DND-41 (cell line): ENCODE measurements around the gene SOAT2.

ENCODE experiments used
- ATAC-seq: fragments of 200-7000 bp; cut with Tn5 transposase; 3 replicates; pipeline ENCODE4 v1.9.1; 2021; ENCODE audit warnings: low read depth; ENCODE audit not compliant: insufficient read depth
- DNase-seq: peaks from one replicate; pipeline ENCODE4 v3.0.0-alpha.2; 2020
- H2AFZ ChIP-seq: 2 replicates; pipeline ENCODE4 v1.6.0; 2012; ENCODE audit warnings: low read depth, low read length
- H3K27ac ChIP-seq: 2 replicates; pipeline ENCODE4 v1.5.1; 2012; ENCODE audit warnings: low read length, inconsistent platforms
- H3K27me3 ChIP-seq: fragments of 200-600 bp; sonication (generic); 2 replicates; pipeline ENCODE4 v1.6.0; 2012; ENCODE audit warnings: low read length, mild to moderate bottlenecking, inconsistent platforms; ENCODE audit not compliant: insufficient read depth, poor library complexity
- H3K36me3 ChIP-seq: 2 replicates; pipeline ENCODE4 v1.5.1; 2012; ENCODE audit warnings: low read length, inconsistent platforms; ENCODE audit not compliant: insufficient read depth
- H3K4me1 ChIP-seq: 2 replicates; pipeline ENCODE4 v1.5.1; 2012; ENCODE audit warnings: mild to moderate bottlenecking, low read length; ENCODE audit not compliant: insufficient read depth
- H3K4me2 ChIP-seq: 2 replicates; pipeline ENCODE4 v1.6.0; 2012; ENCODE audit warnings: mild to moderate bottlenecking, moderate library complexity, low read length, inconsistent platforms; ENCODE audit not compliant: insufficient read depth
- H3K4me3 ChIP-seq, 2 experiments: fragments of 200-600 bp in 1 of 2; shearing (Covaris generic) in 1 of 2; 2 replicates each; pipeline ENCODE4 v1.5.1; 2012 to 2016; ENCODE audit warnings: inconsistent platforms in 2 of 2, low read length in 2 of 2, mild to moderate bottlenecking in 2 of 2, low read depth in 1 of 2, moderate library complexity in 1 of 2
- H3K79me2 ChIP-seq: 2 replicates; pipeline ENCODE4 v1.6.0; 2012; ENCODE audit warnings: low read length, inconsistent platforms; ENCODE audit not compliant: insufficient read depth
- H3K9ac ChIP-seq: 2 replicates; pipeline ENCODE4 v1.6.0; 2012; ENCODE audit warnings: low read depth, mild to moderate bottlenecking, inconsistent platforms, low read length, moderate library complexity
- H3K9me3 ChIP-seq: 2 replicates; pipeline ENCODE4 v1.5.1; 2012; ENCODE audit warnings: low read length, moderate library complexity, mild to moderate bottlenecking, inconsistent platforms; ENCODE audit not compliant: insufficient read depth, severe bottlenecking
- H4K20me1 ChIP-seq: 2 replicates; pipeline ENCODE4 v1.6.0; 2012; ENCODE audit warnings: low read length; ENCODE audit not compliant: insufficient read depth
- CTCF ChIP-seq: IDR thresholded peaks from 2 replicates; pipeline ENCODE4 v1.5.1; 2012; ENCODE audit warnings: borderline replicate concordance, low read length, moderate library complexity, mild to moderate bottlenecking; ENCODE audit not compliant: poor library complexity, severe bottlenecking; ENCODE audit errors: extremely low read depth
- EZH2 ChIP-seq: IDR thresholded peaks from 3 replicates; pipeline ENCODE4 v1.6.1; 2012; ENCODE audit warnings: borderline replicate concordance, low read depth, mild to moderate bottlenecking, moderate library complexity, low read length, inconsistent platforms; ENCODE audit not compliant: severe bottlenecking

SOAT2 gene

GRCh38 chr12:53127169-53127568 is 23.9 kb downstream of the SOAT2 start:
- no peaks in the 10 kb centered on the region for H3K4me1 ChIP-seq
- H3K4me3 ChIP-seq = no peak overlapping the region
- H3K27me3 ChIP-seq = peaks cover 12% of the 10 kb centered on the region
- H4K20me1 ChIP-seq = no peaks in the 10 kb centered on the region
- TF ChIP-seq CTCF (no peak), EZH2 (no peak)
- no peak overlapping the region for H3K9ac ChIP-seq
- H3K9me3 ChIP-seq = no peaks in the 10 kb centered on the region
- ATAC-seq = no peak
- H3K4me2 ChIP-seq = no peak overlapping the region
- H2AFZ ChIP-seq = no peak overlapping the region
- H3K36me3 ChIP-seq = no peaks in the 10 kb centered on the region
- H3K27ac ChIP-seq = no peak overlapping the region
- no peaks in the 10 kb centered on the region for H3K79me2 ChIP-seq
- no peak for DNase-seq

- Histone ChIP-seq H3K27me3 (peaks cover 12% of the 10 kb centered on the region), H4K20me1 (no peaks in the 10 kb centered on the region), H3K4me2 (no peak overlapping the region), H3K4me3 (no peak overlapping the region), H3K9ac (no peak overlapping the region), H3K79me2 (no peaks in the 10 kb centered on the region), H3K9me3 (no peaks in the 10 kb centered on the region), H2AFZ (no peak overlapping the region), H3K36me3 (no peaks in the 10 kb centered on the region), H3K27ac (no peak overlapping the region), H3K4me1 (no peaks in the 10 kb centered on the region)
- no peak for TF ChIP-seq EZH2
- no peak for TF ChIP-seq CTCF
- no peak for ATAC-seq
- DNase-seq = no peak
Observed at GRCh38 chr12:53128780-53129569, 25.7 kb downstream of the SOAT2 start.

GRCh38 chr12:53131844-53132243 is 28.6 kb downstream of the SOAT2 start:
- H3K4me1 ChIP-seq = no peaks in the 10 kb centered on the region
- H3K27ac ChIP-seq = no peak overlapping the region
- H3K4me3 ChIP-seq = no peak overlapping the region
- no peaks in the 10 kb centered on the region for H3K36me3 ChIP-seq
- TF ChIP-seq EZH2 = no peak
- H2AFZ ChIP-seq = no peak overlapping the region
- peaks cover 1% of the 10 kb centered on the region for H3K9me3 ChIP-seq
- H3K9ac ChIP-seq = no peak overlapping the region
- H3K27me3 ChIP-seq = peaks cover 12% of the 10 kb centered on the region
- H3K79me2 ChIP-seq = no peaks in the 10 kb centered on the region
- no peak overlapping the region for H3K4me2 ChIP-seq
- no peak for ATAC-seq
- no peak for DNase-seq
- no peaks in the 10 kb centered on the region for H4K20me1 ChIP-seq

- TF ChIP-seq CTCF (no peak), EZH2 (no peak)
- no peak overlapping the region for H3K9ac ChIP-seq
- H4K20me1 ChIP-seq = no peaks in the 10 kb centered on the region
- H3K4me1 ChIP-seq = no peaks in the 10 kb centered on the region
- H3K4me2 ChIP-seq = no peak overlapping the region
- H3K4me3 ChIP-seq = no peak overlapping the region
- H3K9me3 ChIP-seq = peaks cover 3% of the 10 kb centered on the region
- no peaks in the 10 kb centered on the region for H3K79me2 ChIP-seq
- H2AFZ ChIP-seq = no peak overlapping the region
- H3K36me3 ChIP-seq = no peaks in the 10 kb centered on the region
- H3K27me3 ChIP-seq = peaks cover 4% of the 10 kb centered on the region
- no peak overlapping the region for H3K27ac ChIP-seq
- ATAC-seq = no peak
- no peak for DNase-seq
Observed at GRCh38 chr12:53133722-53134121, 30.4 kb downstream of the SOAT2 start.
